ENCODE data around the gene RBP3. TPM values are rescaled to one million over a fixed set of nuclear protein-coding genes. Genes with fewer than 3 reads are reported as not detected.

RBP3 gene
- total RNA-seq, 1 experiment from 2014 or later: not detected

DNA sequence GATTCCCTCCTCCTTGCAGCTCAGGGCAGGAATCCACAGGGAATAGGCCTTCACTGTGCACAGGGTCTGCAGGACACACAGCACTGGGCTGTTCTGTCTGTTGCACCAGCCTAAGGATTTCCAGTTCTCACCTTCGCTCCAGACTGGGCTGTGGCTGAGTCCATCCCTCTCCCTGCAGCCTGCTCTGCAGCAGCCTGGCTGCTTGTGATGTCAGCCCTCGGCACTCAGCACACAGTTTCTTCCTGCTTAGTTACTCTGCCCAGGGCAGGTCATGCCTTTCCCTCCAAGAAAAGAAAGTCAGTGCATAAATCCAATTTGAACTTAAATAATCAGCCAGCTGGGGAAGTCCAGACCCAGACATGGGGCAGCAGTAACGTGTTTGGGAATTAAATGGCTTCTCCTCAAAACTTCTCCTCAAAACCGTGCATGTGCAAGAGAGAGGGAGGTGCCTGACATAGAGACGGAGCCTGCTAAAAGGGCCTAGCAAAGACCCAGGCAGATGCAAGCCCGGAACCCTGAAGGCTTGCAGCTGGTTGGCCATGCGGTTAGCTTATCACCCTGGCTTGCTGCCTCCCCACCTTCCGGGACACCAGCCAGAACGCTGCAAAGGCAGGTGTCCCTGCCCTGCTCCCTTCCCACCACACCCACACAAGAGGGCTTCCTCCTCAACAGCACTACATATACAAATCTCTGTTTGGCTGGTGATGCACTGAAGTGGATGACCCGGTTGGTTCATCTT lies 36.8 kb upstream of the RBP3 start:
- CTCF ChIA-PET: interaction anchor here (0.6 to 2.4 kb wide), 10 partner anchors 12 to 319 kb away, joined by 3 to 30 read pairs (median 4); no protein-coding TSS in a partner anchor
- TF ChIP-seq TCF7L2 (IDR thresholded peaks at IDR 0.05; ENCODE audit: low read depth, low read length) (no peak), POLR2AphosphoS5 (IDR thresholded peaks at IDR 0.05; ENCODE audit: low read depth, low read length) (no peak), SIN3A (IDR thresholded peaks at IDR 0.05; ENCODE audit: borderline replicate concordance, insufficient read depth, low read depth, low read length) (no peak)
- TF ChIP-seq, protein P1, sequence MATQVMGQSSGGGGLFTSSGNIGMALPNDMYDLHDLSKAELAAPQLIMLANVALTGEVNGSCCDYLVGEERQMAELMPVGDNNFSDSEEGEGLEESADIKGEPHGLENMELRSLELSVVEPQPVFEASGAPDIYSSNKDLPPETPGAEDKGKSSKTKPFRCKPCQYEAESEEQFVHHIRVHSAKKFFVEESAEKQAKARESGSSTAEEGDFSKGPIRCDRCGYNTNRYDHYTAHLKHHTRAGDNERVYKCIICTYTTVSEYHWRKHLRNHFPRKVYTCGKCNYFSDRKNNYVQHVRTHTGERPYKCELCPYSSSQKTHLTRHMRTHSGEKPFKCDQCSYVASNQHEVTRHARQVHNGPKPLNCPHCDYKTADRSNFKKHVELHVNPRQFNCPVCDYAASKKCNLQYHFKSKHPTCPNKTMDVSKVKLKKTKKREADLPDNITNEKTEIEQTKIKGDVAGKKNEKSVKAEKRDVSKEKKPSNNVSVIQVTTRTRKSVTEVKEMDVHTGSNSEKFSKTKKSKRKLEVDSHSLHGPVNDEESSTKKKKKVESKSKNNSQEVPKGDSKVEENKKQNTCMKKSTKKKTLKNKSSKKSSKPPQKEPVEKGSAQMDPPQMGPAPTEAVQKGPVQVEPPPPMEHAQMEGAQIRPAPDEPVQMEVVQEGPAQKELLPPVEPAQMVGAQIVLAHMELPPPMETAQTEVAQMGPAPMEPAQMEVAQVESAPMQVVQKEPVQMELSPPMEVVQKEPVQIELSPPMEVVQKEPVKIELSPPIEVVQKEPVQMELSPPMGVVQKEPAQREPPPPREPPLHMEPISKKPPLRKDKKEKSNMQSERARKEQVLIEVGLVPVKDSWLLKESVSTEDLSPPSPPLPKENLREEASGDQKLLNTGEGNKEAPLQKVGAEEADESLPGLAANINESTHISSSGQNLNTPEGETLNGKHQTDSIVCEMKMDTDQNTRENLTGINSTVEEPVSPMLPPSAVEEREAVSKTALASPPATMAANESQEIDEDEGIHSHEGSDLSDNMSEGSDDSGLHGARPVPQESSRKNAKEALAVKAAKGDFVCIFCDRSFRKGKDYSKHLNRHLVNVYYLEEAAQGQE (IDR thresholded peaks at IDR 0.05; ENCODE audit: insufficient read depth in 1 of 2, low read depth in 2 of 2, low read length in 1 of 2): no peak
- TF ChIP-seq, protein P2, sequence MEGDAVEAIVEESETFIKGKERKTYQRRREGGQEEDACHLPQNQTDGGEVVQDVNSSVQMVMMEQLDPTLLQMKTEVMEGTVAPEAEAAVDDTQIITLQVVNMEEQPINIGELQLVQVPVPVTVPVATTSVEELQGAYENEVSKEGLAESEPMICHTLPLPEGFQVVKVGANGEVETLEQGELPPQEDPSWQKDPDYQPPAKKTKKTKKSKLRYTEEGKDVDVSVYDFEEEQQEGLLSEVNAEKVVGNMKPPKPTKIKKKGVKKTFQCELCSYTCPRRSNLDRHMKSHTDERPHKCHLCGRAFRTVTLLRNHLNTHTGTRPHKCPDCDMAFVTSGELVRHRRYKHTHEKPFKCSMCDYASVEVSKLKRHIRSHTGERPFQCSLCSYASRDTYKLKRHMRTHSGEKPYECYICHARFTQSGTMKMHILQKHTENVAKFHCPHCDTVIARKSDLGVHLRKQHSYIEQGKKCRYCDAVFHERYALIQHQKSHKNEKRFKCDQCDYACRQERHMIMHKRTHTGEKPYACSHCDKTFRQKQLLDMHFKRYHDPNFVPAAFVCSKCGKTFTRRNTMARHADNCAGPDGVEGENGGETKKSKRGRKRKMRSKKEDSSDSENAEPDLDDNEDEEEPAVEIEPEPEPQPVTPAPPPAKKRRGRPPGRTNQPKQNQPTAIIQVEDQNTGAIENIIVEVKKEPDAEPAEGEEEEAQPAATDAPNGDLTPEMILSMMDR (IDR thresholded peaks at IDR 0.05): no peak
- H3K27me3 ChIP-seq (ENCODE audit: control insufficient read depth, insufficient read depth, low read length): peaks cover 5% of the 10 kb centered on the region; the same call in 1 of the 2 replicates
- intact Hi-C loops (cut with micrococcal nuclease; ENCODE audit: unreplicated experiment): loop anchor here (1.0 kb wide), 1 partner anchor 264 kb away; no protein-coding TSS in a partner anchor
- ATAC-seq: peak; percentile 48
- POLR2A ChIA-PET: no interaction called here
- H3K4me3 ChIP-seq (ENCODE audit: low read depth in 2 of 2, low read length in 2 of 2): no peak overlapping the region
- no peak overlapping the region for H3K27ac ChIP-seq (ENCODE audit: low read length)
- no TSS peak for BruUV-seq (replicated peaks)
- H3K9me3 ChIP-seq (ENCODE audit: control insufficient read depth, insufficient read depth, low read depth, low read length): no peaks in the 10 kb centered on the region
- H3K36me3 ChIP-seq (ENCODE audit: control insufficient read depth, insufficient read depth, low read length): no peaks in the 10 kb centered on the region
- in situ Hi-C loops (cut with HindIII; ENCODE audit: low pct_unique_long_range_greater_than_20kb, low sequenced_read_pairs): no loop called here
- DNase-seq (ENCODE audit: low read depth, low spot score): no peak
- H3K4me1 ChIP-seq (ENCODE audit: control insufficient read depth, insufficient read depth, low read length): no peaks in the 10 kb centered on the region

DNA sequence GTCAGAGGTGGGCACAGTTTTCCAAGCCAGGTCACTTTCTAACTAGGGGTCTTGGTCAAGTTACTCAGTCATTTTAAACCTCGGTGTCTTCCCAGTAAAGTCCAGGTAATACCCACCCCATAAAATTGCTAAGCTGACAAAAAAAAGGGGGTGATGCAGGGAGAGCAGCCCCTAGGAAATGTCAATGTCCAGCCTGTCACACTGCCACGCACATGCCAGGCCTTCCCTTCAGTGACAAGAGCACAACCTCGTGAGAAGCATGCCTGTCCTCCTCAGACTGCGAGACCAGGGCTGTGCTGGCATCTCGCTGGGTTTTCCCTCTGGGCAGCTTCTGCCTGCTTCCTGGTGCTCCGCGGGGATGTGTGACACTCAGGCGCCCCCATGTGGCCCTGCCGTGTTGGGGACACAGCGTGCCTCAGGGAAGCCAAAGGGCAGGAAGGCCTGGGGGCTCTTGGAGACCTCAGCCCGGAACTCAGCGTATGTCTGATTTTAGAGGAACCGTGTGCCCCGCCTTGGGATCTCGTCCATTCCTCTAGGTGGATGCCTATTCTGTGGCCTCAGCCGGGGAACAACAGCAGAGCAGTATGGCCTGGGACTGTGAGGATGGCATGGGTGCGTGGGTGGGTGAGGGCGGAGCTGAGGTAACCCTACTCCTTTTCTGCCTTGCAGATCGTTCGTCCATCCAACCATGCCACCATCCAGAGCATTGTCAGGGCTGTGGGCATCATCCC lies 36.1 kb upstream of the RBP3 start:
- POLR2A ChIA-PET: no interaction called here
- H3K36me3 ChIP-seq (ENCODE audit: control insufficient read depth, insufficient read depth, low read length): no peaks in the 10 kb centered on the region
- H3K9me3 ChIP-seq (ENCODE audit: control insufficient read depth, insufficient read depth, low read depth, low read length): no peaks in the 10 kb centered on the region
- intact Hi-C loops (cut with micrococcal nuclease; ENCODE audit: unreplicated experiment) (loop anchor here (1.0 to 2.0 kb wide), 2 partner anchors 265 to 287 kb away; no protein-coding TSS in a partner anchor), in situ Hi-C loops (cut with HindIII; ENCODE audit: low pct_unique_long_range_greater_than_20kb, low sequenced_read_pairs) (no loop called here)
- CTCF ChIA-PET: interaction anchor here (0.6 to 2.4 kb wide), 10 partner anchors 12 to 320 kb away, joined by 3 to 30 read pairs (median 4); no protein-coding TSS in a partner anchor
- DNase-seq (ENCODE audit: low read depth, low spot score) (peak; percentile 32), ATAC-seq (peak; percentile 96)
- H3K27me3 ChIP-seq (ENCODE audit: control insufficient read depth, insufficient read depth, low read length): peaks cover 4% of the 10 kb centered on the region; the same call in 1 of the 2 replicates
- no peak overlapping the region for H3K4me3 ChIP-seq (ENCODE audit: low read depth in 2 of 2, low read length in 2 of 2)
- no peaks in the 10 kb centered on the region for H3K4me1 ChIP-seq (ENCODE audit: control insufficient read depth, insufficient read depth, low read length)
- no peak overlapping the region for H3K27ac ChIP-seq (ENCODE audit: low read length)
- BruUV-seq (replicated peaks): no TSS peak
- no peak for TF ChIP-seq TCF7L2 (IDR thresholded peaks at IDR 0.05; ENCODE audit: low read depth, low read length)
- TF ChIP-seq, protein P2 (IDR thresholded peaks at IDR 0.05): peak; percentile 96
- TF ChIP-seq, protein P1 (IDR thresholded peaks at IDR 0.05; ENCODE audit: insufficient read depth in 1 of 2, low read depth in 2 of 2, low read length in 1 of 2): 0 out of 4 replicates have a peak, but pooled peaks of 1 of the 2 experiments have one; percentile 57
- TF ChIP-seq POLR2AphosphoS5 (IDR thresholded peaks at IDR 0.05; ENCODE audit: low read depth, low read length): no peak
- TF ChIP-seq SIN3A (IDR thresholded peaks at IDR 0.05; ENCODE audit: borderline replicate concordance, insufficient read depth, low read depth, low read length): no peak
